Body of pancreas (tissue), 4 donors: Measurements from ENCODE around the gene FGF8. TPM values are rescaled to one million over a fixed set of nuclear protein-coding genes. Genes with fewer than 3 reads are reported as not detected.

Source experiments
- ATAC-seq: fragments of 150-250 bp; one replicate; pipeline ENCODE4 v1.9.1; 2016
- DNase-seq, 4 donors: peaks; one replicate each; pipeline ENCODE4 v3.0.0-alpha.2; 2019
- H3K27ac ChIP-seq, 4 donors: fragments of 200-600 bp; sonication (generic); 1 replicate in 3 of 4; 2 replicates in 1 of 4; pipeline versions ENCODE4 v1.5.1 to v1.6.1; 2016 to 2019; ENCODE audit warnings: mild to moderate bottlenecking in 1 of 4, mixed read lengths in 1 of 4, moderate library complexity in 1 of 4
- H3K27me3 ChIP-seq, 2 donors: fragments of 200-600 bp; sonication (generic); one replicate each; pipeline ENCODE4 v1.6.0; 2016; ENCODE audit warnings: mild to moderate bottlenecking in 1 of 2
- H3K36me3 ChIP-seq, 2 donors: fragments of 200-600 bp; sonication (generic); replicated peaks in 1 of 2; 2 replicates each; pipeline ENCODE4 v1.5.1; 2016; ENCODE audit warnings: low read depth in 2 of 2; ENCODE audit not compliant: insufficient read depth in 1 of 2
- H3K4me1 ChIP-seq: fragments of 200-600 bp; sonication (generic); one replicate; pipeline ENCODE4 v1.6.0; 2016
- H3K4me3 ChIP-seq, 2 donors: fragments of 200-600 bp; sonication (generic); 1 replicate in 1 of 2; 2 replicates in 1 of 2; pipeline ENCODE4 v1.5.1; 2016 to 2019
- H3K9me3 ChIP-seq, 3 donors: fragments of 200-600 bp; sonication (generic); 1 replicate in 2 of 3; 2 replicates in 1 of 3; pipeline ENCODE4 v1.5.1; 2016
- POLR2A ChIP-seq, 3 donors: fragments of 450-650 bp; IDR thresholded peaks; one replicate each; pipeline ENCODE4 v1.6.1; 2016; ENCODE audit warnings: antibody characterized with exemption in 3 of 3, mild to moderate bottlenecking in 2 of 3
- WGBS, 2 donors: methylation state at CpG; one replicate each; pipeline ENCODE4 v1.1.5; 2017; 5-methylcytosine and 5-hydroxymethylcytosine counted together
- intact Hi-C: fragments of 100-400 bp; cut with DNase I; formaldehyde crosslinking; loops from one replicate; pipeline ENCODE4 v1.15.1; 2023
- total RNA-seq, 2 donors: library from RNA; depleted of rRNA; stranded (reverse); fragments of >200 nt; gene quantifications; one replicate each; pipeline ENCODE4 v1.1.0, GENCODE V29; 2016
- TF ChIP-seq, protein P1 (sequence below), 7 experiments: fragments of 450-650 bp in 4 of 7; fragments of 200-600 bp in 3 of 7; sonication (generic) in 3 of 7; IDR thresholded peaks; one replicate each; pipeline ENCODE4 v1.5.1; 2016 to 2019; ENCODE audit warnings: antibody characterized with exemption in 7 of 7

The FGF8 gene
- total RNA-seq, 2 donors from 2014 or later = not detected

DNA sequence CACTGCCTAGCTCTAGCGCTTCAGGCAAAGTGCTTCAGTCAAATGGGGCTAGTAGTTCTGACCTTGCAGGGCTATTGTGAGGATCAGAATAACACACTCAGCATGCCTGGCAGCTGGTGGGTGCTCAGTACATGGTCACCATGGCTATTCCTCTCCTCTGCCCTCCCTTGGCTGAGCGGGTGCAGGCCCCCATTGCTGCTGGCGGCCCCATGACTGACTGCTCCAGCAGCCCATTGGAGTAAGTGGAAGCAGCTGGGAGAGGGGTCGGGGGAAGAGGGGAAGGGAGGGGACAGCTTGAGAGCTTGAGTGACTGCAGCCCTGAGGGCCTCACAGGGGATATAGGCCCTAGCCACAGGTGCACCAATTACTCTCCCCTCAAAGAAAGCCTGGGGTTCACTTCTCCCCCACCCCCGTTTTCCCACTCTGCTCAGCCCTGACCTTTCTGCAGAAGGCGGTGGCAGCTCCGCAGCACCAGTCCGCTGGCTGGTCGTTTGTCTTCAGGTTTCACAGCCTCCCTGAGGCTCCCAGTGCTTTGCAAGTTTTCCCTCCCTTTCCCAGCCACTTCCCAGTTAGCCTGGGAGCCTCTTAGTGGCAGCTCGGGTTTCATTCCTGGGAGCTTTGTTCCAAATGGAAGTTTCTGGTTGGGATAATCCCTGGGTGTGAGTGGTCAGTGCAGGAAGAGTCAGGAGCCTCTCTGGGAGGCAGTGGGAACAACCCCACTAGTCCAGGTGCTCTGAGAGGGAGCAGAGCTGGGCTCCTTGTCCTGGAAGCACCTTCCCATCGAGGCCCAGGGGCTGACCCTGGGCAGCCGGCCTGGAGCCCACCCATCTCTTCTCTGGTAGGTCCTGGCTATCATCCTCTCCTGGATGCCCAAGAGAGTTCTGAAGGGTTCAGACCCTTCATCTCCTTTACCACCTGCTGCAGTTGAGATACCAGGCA, 16.3 kb downstream of the FGF8 start:
- ATAC-seq = no peak
- H3K27ac ChIP-seq = no peak overlapping the region
- H3K4me3 ChIP-seq = no peak overlapping the region
- no peaks in the 10 kb centered on the region for H3K9me3 ChIP-seq
- WGBS, 2 donors = 67 to 77% methylated on average over 9 to 10 of the region's 12 CpGs
- intact Hi-C loops = no loop called here
- TF ChIP-seq, protein P1, sequence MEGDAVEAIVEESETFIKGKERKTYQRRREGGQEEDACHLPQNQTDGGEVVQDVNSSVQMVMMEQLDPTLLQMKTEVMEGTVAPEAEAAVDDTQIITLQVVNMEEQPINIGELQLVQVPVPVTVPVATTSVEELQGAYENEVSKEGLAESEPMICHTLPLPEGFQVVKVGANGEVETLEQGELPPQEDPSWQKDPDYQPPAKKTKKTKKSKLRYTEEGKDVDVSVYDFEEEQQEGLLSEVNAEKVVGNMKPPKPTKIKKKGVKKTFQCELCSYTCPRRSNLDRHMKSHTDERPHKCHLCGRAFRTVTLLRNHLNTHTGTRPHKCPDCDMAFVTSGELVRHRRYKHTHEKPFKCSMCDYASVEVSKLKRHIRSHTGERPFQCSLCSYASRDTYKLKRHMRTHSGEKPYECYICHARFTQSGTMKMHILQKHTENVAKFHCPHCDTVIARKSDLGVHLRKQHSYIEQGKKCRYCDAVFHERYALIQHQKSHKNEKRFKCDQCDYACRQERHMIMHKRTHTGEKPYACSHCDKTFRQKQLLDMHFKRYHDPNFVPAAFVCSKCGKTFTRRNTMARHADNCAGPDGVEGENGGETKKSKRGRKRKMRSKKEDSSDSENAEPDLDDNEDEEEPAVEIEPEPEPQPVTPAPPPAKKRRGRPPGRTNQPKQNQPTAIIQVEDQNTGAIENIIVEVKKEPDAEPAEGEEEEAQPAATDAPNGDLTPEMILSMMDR (IDR thresholded peaks at IDR 0.05) = no peak
- TF ChIP-seq POLR2A (IDR thresholded peaks at IDR 0.05) = no peak
- DNase-seq = no peak
- no peaks in the 10 kb centered on the region for H3K36me3 ChIP-seq
- H3K4me1 ChIP-seq = no peaks in the 10 kb centered on the region
- H3K27me3 ChIP-seq = no peaks in the 10 kb centered on the region

DNA sequence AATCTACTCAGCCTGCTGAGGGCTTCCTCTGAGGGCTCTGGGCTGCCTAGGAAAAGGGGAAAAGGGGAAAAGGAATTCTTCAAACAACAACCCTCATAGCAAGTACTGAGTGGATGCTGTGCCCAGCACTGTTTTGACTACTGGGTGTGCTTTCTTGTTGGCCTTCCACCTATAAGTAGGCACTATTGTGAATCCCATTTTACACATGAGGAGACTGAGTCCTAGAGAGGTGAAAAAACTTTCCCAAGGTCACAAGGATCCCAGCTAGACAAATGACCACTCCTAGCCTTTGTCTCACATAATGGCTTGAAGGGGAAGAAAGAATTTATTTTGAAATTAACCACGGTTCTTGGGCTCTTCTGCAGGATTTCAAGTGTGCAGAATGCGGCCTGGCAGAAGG, 17.1 kb downstream of the FGF8 start:
- WGBS, 2 donors = 85 to 90% methylated on average over 2 of the region's 2 CpGs
- Histone ChIP-seq H3K36me3 (no peaks in the 10 kb centered on the region), H3K27ac (no peak overlapping the region), H3K9me3 (no peaks in the 10 kb centered on the region), H3K4me3 (no peak overlapping the region), H3K27me3 (no peaks in the 10 kb centered on the region), H3K4me1 (no peaks in the 10 kb centered on the region)
- TF ChIP-seq, protein P1 (IDR thresholded peaks at IDR 0.05) = no peak
- TF ChIP-seq POLR2A (IDR thresholded peaks at IDR 0.05) = no peak
- ATAC-seq (no peak), DNase-seq (no peak)
- intact Hi-C loops = no loop called here

DNA sequence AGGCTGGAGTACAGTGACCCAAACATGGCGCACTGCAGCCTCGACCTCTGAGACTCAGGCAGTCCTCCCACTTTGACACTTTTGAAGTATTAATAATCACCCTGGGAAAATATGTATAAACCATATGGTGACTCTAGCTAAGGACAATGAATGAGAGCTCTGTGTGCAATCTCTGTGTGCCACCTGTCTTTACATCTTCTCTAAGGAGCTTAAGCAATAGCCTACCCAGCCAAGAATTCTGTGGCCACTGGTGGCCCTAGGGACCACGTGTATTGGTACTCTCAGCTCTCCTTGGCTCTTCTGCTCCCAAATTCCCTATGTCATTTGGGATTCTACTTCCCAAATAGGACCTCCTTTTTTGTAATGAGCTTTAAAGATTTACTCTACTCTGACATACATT, 23.7 kb downstream of the FGF8 start:
- DNase-seq = no peak
- intact Hi-C loops = no loop called here
- H3K4me1 ChIP-seq = no peaks in the 10 kb centered on the region
- no peak for ATAC-seq
- H3K36me3 ChIP-seq = no peaks in the 10 kb centered on the region
- H3K27me3 ChIP-seq = no peaks in the 10 kb centered on the region
- WGBS, 2 donors = 56 to 59% methylated on average over 3 of the region's 3 CpGs
- H3K4me3 ChIP-seq = no peak overlapping the region
- no peak overlapping the region for H3K27ac ChIP-seq
- TF ChIP-seq, protein P1 (IDR thresholded peaks at IDR 0.05) = no peak
- TF ChIP-seq POLR2A (IDR thresholded peaks at IDR 0.05) = no peak
- no peaks in the 10 kb centered on the region for H3K9me3 ChIP-seq

DNA sequence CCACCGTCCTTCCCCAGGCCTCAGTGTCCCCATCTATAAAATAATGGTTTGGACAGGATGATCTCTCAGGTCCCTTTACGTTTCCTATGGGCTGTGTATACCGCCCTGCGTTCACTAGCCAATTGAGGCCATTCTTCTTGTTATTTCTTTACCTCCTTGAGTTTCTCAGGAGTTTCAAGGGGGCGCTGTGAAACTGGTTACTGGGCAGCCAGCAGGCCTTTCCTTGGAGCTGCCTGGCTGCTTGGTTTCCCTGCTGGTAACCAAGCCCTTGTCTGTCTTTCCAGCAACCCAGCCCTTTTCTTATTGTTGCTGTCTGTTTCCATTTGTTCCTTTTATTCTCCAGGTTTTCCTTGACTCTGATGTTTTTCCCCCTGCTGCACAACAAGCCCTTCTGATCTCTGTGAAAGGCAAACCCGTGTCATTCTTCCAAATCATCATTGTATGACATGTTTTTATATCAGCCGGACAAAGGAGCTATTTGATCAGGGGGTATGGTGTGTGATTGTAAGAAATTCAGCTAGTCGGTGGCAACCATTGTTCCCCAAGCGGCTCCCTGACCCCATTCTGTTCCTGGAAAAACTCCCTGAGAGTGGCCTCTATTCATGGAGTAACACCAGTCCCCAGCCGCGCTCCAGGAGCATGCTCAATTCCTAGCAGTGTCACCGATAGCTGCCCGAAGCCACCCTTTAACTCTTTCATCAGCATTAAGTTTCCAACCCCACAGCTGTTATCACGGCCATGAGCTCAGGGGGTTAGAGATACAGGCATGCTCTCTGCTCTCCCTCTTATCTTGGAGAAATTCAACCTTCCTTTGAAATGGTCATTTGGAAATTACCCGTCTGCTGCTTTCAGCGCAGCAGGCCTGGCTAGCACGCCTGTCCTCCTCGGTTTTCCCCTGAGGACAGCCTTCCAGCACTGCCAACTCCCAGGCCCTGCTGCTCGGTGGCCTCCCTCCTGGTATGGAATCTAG, 26.6 kb downstream of the FGF8 start:
- Histone ChIP-seq H3K9me3 (no peaks in the 10 kb centered on the region), H3K36me3 (no peaks in the 10 kb centered on the region), H3K4me3 (no peak overlapping the region), H3K27me3 (no peaks in the 10 kb centered on the region), H3K27ac (no peak overlapping the region), H3K4me1 (no peaks in the 10 kb centered on the region)
- intact Hi-C loops = no loop called here
- WGBS, 2 donors = 83 to 85% methylated on average over 19 of the region's 19 CpGs
- ATAC-seq = no peak
- TF ChIP-seq, protein P1 (IDR thresholded peaks at IDR 0.05) = no peak
- TF ChIP-seq POLR2A (IDR thresholded peaks at IDR 0.05) = no peak
- no peak for DNase-seq
